Brain microvascular endothelial cell (primary cell): ENCODE results near the gene MARVELD1.

ENCODE experiments used
- DNase-seq: peaks from one replicate; pipeline ENCODE4 v3.0.0-alpha.2; 2020
- H3K27ac ChIP-seq: fragments of 250-450 bp; sonication (Bioruptor Pico); 2 replicates; pipeline ENCODE4 v1.5.1; 2020; ENCODE audit warnings: mild to moderate bottlenecking, moderate library complexity
- H3K27me3 ChIP-seq: fragments of 250-450 bp; sonication (Bioruptor Pico); replicated peaks from 2 replicates; pipeline ENCODE4 v1.5.1; 2020; ENCODE audit warnings: mild to moderate bottlenecking
- H3K36me3 ChIP-seq: fragments of 250-450 bp; sonication (Bioruptor Pico); replicated peaks from 2 replicates; pipeline ENCODE4 v1.5.1; 2020; ENCODE audit warnings: mild to moderate bottlenecking
- H3K4me3 ChIP-seq: 2 replicates; pipeline ENCODE4 v1.5.1; 2011; ENCODE audit warnings: low read depth, mild to moderate bottlenecking, control low read depth, low read length, moderate library complexity
- CTCF ChIP-seq: IDR thresholded peaks from 2 replicates; pipeline ENCODE4 v1.5.1; 2011; ENCODE audit warnings: low read depth, mild to moderate bottlenecking, moderate library complexity, low read length, control low read depth, inconsistent platforms; ENCODE audit errors: missing control alignments
- in situ Hi-C: cut with HindIII; loops from 2 replicates; pipeline ENCODE4 v1.10.0; 2017; ENCODE audit warnings: low sequenced_read_pairs, low pct_ligation_motif_present

MARVELD1 gene

GRCh38 chr10:97733256-97733655 is 19.7 kb downstream of the MARVELD1 start:
- Histone ChIP-seq H3K4me3 (no peak overlapping the region), H3K36me3 (no peaks in the 10 kb centered on the region), H3K27me3 (no peaks in the 10 kb centered on the region), H3K27ac (no peak overlapping the region)
- in situ Hi-C loops = no loop called here
- DNase-seq = no peak
- TF ChIP-seq CTCF = no peak

GRCh38 chr10:97734021-97734420 is 20.5 kb downstream of the MARVELD1 start:
- no peak for TF ChIP-seq CTCF

GRCh38 chr10:97736403-97736901 is 22.9 kb downstream of the MARVELD1 start:
- peaks cover 9% of the 10 kb centered on the region for H3K36me3 ChIP-seq
- no peak for TF ChIP-seq CTCF
- no peak for DNase-seq
- no peak overlapping the region for H3K27ac ChIP-seq
- H3K27me3 ChIP-seq = no peaks in the 10 kb centered on the region
- in situ Hi-C loops = no loop called here
- H3K4me3 ChIP-seq = no peak overlapping the region

More at GRCh38 chr10:97734021-97734420, 20.5 kb downstream of the MARVELD1 start:
- no peak for DNase-seq
- no peaks in the 10 kb centered on the region for H3K36me3 ChIP-seq
- no peak overlapping the region for H3K4me3 ChIP-seq
- H3K27me3 ChIP-seq = no peaks in the 10 kb centered on the region
- no peak overlapping the region for H3K27ac ChIP-seq
- in situ Hi-C loops = no loop called here

- DNase-seq = peak; percentile 91
- Histone ChIP-seq H3K4me3 (peak within 1 kb of the TSS; percentile 98), H3K36me3 (peaks cover 9% of the 10 kb centered on the region), H3K27ac (peak within 1 kb of the TSS; percentile 63), H3K27me3 (no peaks in the 10 kb centered on the region)
- in situ Hi-C loops = no loop called here
- no peak for TF ChIP-seq CTCF
These were observed 23.6 kb downstream of the MARVELD1 start, which contains the start of gene ZFYVE27 for GRCh38 chr10:97736902-97737769. Gene ZFYVE27 (plus strand): TSS chr10:97737128. CDS start chr10:97738478, 1,350 bp downstream.

- peaks cover 9% of the 10 kb centered on the region for H3K36me3 ChIP-seq
- peak overlapping the region; percentile 63 for H3K27ac ChIP-seq
- TF ChIP-seq CTCF = no peak
- in situ Hi-C loops = no loop called here
- H3K4me3 ChIP-seq = peak overlapping the region; percentile 98
- DNase-seq = no peak
- H3K27me3 ChIP-seq = no peaks in the 10 kb centered on the region
These were observed 24.3 kb downstream of the MARVELD1 start for GRCh38 chr10:97737770-97738265.
